ENCODE data around the gene ARHGAP15. TPM values are rescaled to one million over a fixed set of nuclear protein-coding genes. Genes with fewer than 3 reads are reported as not detected.
"Not testable (repeated sequence)": the region's sequence is repeated elsewhere in the genome, so short reads cannot be mapped to it uniquely, and the experiment has no call there.

Gene ARHGAP15
- total RNA-seq, 2 donors from 2014 or later, result 0.41 to 4.3 TPM

DNA sequence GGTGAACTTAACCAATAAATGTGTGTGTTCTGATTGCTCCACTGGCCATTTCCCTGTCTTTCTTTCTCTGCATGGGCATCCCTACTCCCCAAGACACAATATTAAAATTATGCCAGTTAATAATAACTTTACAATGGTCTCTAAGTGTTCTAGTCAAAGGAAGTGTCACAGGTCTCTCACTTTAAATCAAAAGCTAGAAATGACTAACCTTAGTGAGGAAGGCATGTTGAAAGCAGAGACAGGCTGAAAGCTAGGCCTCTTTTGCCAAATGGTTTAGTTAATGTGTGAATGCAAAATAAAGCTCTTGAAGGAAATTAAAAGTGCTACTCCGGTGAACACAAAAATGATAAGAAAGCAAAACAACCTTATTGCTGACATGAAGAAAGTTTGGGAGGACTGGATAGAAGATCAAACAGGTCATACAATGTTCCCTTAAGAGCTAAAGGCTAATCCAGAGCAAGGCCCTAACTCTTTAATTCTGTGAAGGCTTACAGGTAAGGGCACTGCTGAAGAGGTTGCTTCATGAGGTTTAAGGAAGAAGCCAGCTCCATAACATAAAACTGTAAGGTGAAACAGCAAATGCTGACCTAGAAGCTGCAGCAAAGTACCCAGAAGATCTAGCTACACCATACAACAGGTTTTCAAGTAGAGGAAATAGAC is 44.0 kb upstream of the ARHGAP15 start:
- WGBS, result 88% methylated on average over 1 of the region's 1 CpG
- DNase-seq (ENCODE audit: low spot score), result no peak
- no peak for TF ChIP-seq POLR2A (IDR thresholded peaks at IDR 0.05)
- no peak for TF ChIP-seq POLR2AphosphoS5 (IDR thresholded peaks at IDR 0.05)
- TF ChIP-seq, protein P1, sequence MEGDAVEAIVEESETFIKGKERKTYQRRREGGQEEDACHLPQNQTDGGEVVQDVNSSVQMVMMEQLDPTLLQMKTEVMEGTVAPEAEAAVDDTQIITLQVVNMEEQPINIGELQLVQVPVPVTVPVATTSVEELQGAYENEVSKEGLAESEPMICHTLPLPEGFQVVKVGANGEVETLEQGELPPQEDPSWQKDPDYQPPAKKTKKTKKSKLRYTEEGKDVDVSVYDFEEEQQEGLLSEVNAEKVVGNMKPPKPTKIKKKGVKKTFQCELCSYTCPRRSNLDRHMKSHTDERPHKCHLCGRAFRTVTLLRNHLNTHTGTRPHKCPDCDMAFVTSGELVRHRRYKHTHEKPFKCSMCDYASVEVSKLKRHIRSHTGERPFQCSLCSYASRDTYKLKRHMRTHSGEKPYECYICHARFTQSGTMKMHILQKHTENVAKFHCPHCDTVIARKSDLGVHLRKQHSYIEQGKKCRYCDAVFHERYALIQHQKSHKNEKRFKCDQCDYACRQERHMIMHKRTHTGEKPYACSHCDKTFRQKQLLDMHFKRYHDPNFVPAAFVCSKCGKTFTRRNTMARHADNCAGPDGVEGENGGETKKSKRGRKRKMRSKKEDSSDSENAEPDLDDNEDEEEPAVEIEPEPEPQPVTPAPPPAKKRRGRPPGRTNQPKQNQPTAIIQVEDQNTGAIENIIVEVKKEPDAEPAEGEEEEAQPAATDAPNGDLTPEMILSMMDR (IDR thresholded peaks at IDR 0.05), result no peak
- H3K27me3 ChIP-seq (replicated peaks; ENCODE audit: insufficient read depth), result no peaks in the 10 kb centered on the region
- no peak overlapping the region for H3K27ac ChIP-seq
- no peak overlapping the region for H3K4me3 ChIP-seq
- no peaks in the 10 kb centered on the region for H3K4me1 ChIP-seq (replicated peaks)
- no peaks in the 10 kb centered on the region for H3K36me3 ChIP-seq
- intact Hi-C loops (cut with DNase I), result no loop called here
- no peaks in the 10 kb centered on the region for H3K9me3 ChIP-seq

DNA sequence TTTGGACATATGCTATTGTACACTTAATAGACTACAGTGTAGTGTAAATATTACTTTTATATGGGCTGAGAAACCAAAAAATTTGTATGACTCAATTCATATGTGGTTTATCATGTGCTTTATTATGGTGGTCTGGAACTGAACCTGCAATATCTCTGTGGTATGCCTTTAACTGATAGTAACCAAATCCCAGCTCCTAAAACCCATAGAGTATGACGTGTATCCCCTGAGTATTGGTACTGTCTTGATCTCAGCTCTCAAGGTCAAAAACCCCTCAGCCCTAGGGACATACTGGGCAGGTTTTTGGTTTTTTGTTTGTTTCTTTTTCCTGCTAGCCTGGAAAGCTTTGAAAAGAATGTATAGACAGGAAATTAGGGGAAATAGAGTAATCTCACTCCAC is 42.2 kb upstream of the ARHGAP15 start:
- no peaks in the 10 kb centered on the region for H3K9me3 ChIP-seq
- intact Hi-C loops (cut with DNase I), result no loop called here
- H3K36me3 ChIP-seq, result no peaks in the 10 kb centered on the region
- no peak overlapping the region for H3K27ac ChIP-seq
- no peak overlapping the region for H3K4me3 ChIP-seq
- TF ChIP-seq POLR2AphosphoS5 (IDR thresholded peaks at IDR 0.05) (no peak), POLR2A (IDR thresholded peaks at IDR 0.05) (no peak)
- TF ChIP-seq, protein P1 (IDR thresholded peaks at IDR 0.05), result no peak
- 58% methylated on average over 1 of the region's 1 CpG for WGBS
- DNase-seq (ENCODE audit: low spot score), result no peak
- H3K27me3 ChIP-seq (replicated peaks; ENCODE audit: insufficient read depth), result no peaks in the 10 kb centered on the region
- no peaks in the 10 kb centered on the region for H3K4me1 ChIP-seq (replicated peaks)

DNA sequence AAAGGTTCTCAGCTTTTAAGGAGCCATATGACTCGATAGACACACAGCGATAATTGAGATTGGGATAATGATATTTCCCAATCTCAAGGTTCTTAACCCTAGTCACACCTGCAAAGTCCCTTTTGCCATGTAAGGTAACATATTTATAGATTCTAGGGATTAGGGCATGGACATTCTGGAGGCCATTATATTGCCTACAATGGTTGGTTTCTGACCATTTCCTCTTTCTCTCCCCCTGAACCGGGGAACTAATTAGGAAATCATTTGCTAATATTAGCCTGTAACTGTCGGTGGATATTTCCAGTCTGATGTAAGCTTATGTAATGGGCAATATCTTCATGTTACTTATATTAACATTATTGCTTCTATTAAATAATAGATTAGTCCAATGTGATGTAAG is 40.8 kb upstream of the ARHGAP15 start:
- 90% methylated on average over 4 of the region's 4 CpGs for WGBS
- Histone ChIP-seq H3K36me3 (no peaks in the 10 kb centered on the region), H3K9me3 (no peaks in the 10 kb centered on the region), H3K27me3 (replicated peaks; ENCODE audit: insufficient read depth) (no peaks in the 10 kb centered on the region), H3K27ac (no peak overlapping the region), H3K4me1 (replicated peaks) (no peaks in the 10 kb centered on the region), H3K4me3 (no peak overlapping the region)
- DNase-seq (ENCODE audit: low spot score), result no peak
- intact Hi-C loops (cut with DNase I), result no loop called here
- no peak for TF ChIP-seq POLR2A (IDR thresholded peaks at IDR 0.05)
- TF ChIP-seq, protein P1 (IDR thresholded peaks at IDR 0.05), result no peak
- no peak for TF ChIP-seq POLR2AphosphoS5 (IDR thresholded peaks at IDR 0.05)

DNA sequence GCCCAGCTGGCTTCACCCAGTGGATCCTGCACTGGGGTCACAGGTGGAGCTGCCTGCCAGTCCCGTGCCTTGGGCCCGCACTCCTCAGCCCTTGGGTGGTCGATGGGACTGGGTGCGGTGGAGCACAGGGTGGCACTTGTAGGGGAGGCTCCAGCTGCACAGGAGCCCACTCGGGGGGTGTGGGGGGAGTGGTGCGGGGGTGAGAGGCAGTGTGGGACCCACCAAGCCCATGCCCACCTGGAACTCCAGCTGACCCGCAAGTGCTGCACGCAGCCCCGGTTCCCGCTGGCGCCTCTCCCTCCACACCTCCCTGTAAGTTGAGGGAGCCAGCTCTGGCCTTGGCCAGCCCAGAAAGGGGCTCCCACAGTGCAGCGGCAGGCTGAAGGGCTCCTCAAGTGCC is 39.7 kb upstream of the ARHGAP15 start:
- H3K9me3 ChIP-seq; H3K27me3 ChIP-seq (replicated peaks; ENCODE audit: insufficient read depth); intact Hi-C loops (cut with DNase I); H3K4me3 ChIP-seq; H3K27ac ChIP-seq; H3K36me3 ChIP-seq; DNase-seq (ENCODE audit: low spot score); H3K4me1 ChIP-seq (replicated peaks): not testable (repeated sequence)
- 96% methylated on average over 12 of the region's 12 CpGs for WGBS

DNA sequence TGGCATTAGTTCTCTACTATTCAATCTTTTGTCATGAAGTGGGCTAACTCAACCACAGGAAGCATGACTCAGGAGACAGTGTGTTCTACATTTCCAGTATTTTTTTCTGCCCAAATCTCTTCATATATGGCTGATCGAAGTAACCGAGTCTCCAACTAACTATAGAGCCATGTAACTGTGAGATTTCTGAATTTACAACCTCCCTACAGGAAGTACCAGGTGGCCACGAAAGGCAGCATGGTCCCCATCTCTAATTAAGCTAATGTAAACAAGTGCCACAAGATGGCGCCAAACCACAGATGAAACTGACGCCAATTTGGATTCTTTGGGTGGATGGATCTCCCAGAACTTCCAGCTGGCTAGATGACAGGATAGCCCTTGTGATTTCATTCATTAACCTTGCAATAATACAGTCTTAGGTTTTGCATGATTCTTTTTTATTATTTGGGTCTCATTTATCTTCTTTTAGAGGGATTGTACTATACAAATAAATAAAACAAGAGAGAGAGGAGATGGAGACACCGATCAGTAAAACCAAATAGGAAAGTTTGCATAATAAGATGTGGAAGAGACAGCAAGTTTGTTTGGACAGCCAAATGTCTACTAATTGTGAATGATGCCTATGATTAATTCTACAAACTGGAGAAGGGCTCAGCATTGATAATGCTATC is 18.3 kb upstream of the ARHGAP15 start:
- TF ChIP-seq POLR2A (IDR thresholded peaks at IDR 0.05), result no peak
- TF ChIP-seq, protein P1 (IDR thresholded peaks at IDR 0.05), result peak in 3 of 4 experiments; percentile 47 to 65 (median 59)
- TF ChIP-seq POLR2AphosphoS5 (IDR thresholded peaks at IDR 0.05), result peak; percentile 14
- Histone ChIP-seq H3K9me3 (no peaks in the 10 kb centered on the region), H3K36me3 (no peaks in the 10 kb centered on the region), H3K4me3 (no peak overlapping the region), H3K27ac (no peak overlapping the region), H3K27me3 (replicated peaks; ENCODE audit: insufficient read depth) (no peaks in the 10 kb centered on the region), H3K4me1 (replicated peaks) (no peaks in the 10 kb centered on the region)
- 25% methylated on average over 6 of the region's 6 CpGs for WGBS
- DNase-seq (ENCODE audit: low spot score), result peak; percentile 44
- intact Hi-C loops (cut with DNase I), result loop anchor here (10.0 kb wide), 1 partner anchor 144 kb away; no protein-coding TSS in a partner anchor
